ENCODE results near the gene PSKH1.

DNA sequence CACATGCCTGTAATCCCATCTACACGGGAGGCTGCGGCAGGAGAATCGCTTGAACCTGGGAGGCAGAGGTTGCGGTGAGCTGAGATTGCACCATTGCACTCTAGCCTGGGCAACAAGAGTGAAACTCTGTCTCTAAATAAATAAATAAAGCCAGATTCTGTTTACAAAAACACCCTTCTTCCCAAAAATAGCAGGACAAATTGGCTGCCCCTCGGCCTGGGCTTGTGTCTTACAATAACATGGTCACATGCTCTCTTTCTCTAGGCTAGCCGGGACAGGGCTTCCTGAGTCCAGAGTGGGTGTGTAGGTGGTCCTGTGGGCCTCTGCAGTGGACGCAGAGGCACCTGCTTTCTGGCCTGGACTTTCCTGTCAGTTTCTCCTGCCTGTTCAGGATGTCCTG lies 23.4 kb upstream of the PSKH1 start:
- TF ChIP-seq, protein P1, sequence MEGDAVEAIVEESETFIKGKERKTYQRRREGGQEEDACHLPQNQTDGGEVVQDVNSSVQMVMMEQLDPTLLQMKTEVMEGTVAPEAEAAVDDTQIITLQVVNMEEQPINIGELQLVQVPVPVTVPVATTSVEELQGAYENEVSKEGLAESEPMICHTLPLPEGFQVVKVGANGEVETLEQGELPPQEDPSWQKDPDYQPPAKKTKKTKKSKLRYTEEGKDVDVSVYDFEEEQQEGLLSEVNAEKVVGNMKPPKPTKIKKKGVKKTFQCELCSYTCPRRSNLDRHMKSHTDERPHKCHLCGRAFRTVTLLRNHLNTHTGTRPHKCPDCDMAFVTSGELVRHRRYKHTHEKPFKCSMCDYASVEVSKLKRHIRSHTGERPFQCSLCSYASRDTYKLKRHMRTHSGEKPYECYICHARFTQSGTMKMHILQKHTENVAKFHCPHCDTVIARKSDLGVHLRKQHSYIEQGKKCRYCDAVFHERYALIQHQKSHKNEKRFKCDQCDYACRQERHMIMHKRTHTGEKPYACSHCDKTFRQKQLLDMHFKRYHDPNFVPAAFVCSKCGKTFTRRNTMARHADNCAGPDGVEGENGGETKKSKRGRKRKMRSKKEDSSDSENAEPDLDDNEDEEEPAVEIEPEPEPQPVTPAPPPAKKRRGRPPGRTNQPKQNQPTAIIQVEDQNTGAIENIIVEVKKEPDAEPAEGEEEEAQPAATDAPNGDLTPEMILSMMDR (conservative IDR thresholded peaks at IDR 0.05; ENCODE audit: low read depth, low read length), result no peak
- TF ChIP-seq EZH2 (IDR thresholded peaks at IDR 0.05; ENCODE audit: borderline replicate concordance, low read depth, low read length, poor library complexity, severe bottlenecking), result no peak

All from A673 (cell line).